PC-3 (cell line): ENCODE measurements around the gene CASS4.

Experiments
- CTCF ChIP-seq: fragments of 300-600 bp; sonication (generic); conservative IDR thresholded peaks from 2 replicates; pipeline ENCODE4 v1.5.1; 2017; ENCODE audit warnings: antibody characterized with exemption, low read depth, mild to moderate bottlenecking, low read length
- EZH2 ChIP-seq: fragments of 300-600 bp; sonication (generic); IDR thresholded peaks from one replicate; pipeline ENCODE4 v1.6.1; 2017; ENCODE audit warnings: antibody characterized with exemption, mild to moderate bottlenecking, low read length; ENCODE audit not compliant: unreplicated experiment
- EZH2phosphoT487 ChIP-seq: fragments of 300-600 bp; sonication (generic); IDR thresholded peaks from 2 replicates; pipeline ENCODE4 v1.6.1; 2018; ENCODE audit warnings: mild to moderate bottlenecking, antibody characterized with exemption, low read length, borderline replicate concordance

GRCh38 chr20:56378386-56378785, 33.7 kb upstream of the CASS4 start:
- no peak for TF ChIP-seq CTCF
- TF ChIP-seq EZH2phosphoT487 = no peak
- no peak for TF ChIP-seq EZH2
